ENCODE data around the gene INPP4B. TPM values are rescaled to one million over a fixed set of nuclear protein-coding genes. Genes with fewer than 3 reads are reported as not detected.

Gene INPP4B
- total RNA-seq, 1 donor from 2014 or later: 84.9 TPM

DNA sequence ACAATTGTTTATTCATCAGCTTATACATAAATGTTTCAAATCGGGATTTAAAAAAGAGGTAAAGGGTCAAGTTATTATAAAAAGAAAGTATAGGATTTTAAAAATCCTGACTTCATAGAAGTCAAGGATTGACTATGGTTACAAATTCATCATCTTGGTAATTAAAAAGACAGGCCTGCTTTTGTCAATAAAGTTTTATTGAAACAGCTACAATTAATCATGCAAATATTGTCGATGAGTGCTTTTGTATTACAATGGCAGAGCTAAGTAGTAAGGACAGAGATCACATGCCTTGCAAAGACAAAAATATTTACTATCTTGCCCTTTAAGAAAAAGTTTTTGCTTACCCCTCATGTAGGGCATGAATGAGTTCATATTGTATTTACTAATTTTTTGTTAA lies 614.3 kb downstream of the INPP4B start:
- no peak for DNase-seq (ENCODE audit: low spot score)

DNA sequence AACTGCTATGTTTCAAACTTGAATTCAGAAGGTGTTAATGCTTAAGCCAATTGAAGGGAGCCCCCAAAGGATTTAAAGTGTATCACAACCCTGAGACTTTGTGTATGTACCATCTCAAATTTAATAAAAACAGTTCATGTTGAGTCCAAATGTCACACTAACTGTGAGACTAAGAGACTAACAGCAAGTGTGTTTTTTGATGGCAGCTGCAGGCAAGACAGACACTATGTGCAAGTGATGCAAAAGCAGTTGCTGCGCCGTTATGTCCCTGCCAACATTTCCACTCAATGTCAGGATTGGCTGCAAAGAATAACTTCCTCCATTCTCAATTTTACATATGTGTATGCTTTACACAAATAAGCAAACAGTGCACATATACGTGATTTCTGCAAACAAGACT lies 615.1 kb downstream of the INPP4B start:
- DNase-seq (ENCODE audit: low spot score): no peak

DNA sequence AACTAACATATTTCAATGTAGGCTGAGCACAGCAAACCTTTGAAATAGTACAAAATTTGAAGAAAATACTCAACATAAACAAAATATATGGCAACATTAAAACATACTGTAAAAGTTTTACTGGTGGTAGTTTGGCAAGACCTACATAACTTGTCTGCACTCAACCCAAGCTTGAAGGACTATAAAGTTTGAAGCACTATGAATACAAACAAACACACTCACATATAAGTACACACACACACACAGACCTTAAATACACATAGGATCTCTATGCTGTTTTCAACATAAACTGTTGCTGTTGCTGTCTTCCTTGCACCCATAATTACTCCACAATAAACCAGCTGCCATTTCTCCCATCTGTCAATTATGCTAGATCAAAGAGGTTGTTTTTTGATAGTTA lies 620.1 kb downstream of the INPP4B start:
- no peak for DNase-seq (ENCODE audit: low spot score)

DNA sequence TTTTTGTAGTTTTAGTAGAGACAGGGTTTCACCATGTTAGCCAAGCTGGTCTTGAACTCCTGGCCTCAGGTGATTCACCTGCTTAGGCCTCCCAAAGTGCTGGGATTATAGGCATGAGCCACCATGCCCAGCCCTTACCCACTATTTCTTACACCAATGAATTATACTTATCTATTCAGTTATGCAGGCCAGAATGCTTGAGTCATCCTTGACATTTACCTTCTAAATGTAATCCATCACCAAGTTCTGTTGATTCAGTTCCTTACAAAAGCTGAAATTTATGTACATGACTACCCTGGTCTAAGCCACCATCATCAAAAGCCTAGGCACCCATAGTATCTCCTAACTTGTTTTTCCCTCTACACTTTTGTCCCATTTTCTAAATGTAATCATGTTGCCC lies 624.0 kb downstream of the INPP4B start:
- no peak for DNase-seq (ENCODE audit: low spot score)

DNA sequence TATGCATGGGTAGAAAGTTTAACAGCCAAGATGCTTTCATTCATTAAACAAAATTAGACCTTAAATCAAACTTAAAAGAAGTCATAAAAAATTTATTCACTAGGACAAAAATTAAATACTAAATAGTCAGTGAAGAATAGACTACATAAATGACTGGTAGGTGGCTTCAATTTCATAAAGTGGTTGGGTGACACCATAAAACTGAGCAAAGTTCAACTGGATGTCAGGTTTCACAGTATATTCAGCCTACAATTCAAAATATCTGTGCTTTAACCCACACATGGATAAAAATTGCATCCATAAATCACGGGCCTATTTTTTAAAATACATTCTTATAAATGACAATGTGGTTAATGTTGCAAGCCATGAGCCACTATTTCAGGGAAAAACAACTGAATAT lies 627.4 kb downstream of the INPP4B start:
- no peak for DNase-seq (ENCODE audit: low spot score)

DNA sequence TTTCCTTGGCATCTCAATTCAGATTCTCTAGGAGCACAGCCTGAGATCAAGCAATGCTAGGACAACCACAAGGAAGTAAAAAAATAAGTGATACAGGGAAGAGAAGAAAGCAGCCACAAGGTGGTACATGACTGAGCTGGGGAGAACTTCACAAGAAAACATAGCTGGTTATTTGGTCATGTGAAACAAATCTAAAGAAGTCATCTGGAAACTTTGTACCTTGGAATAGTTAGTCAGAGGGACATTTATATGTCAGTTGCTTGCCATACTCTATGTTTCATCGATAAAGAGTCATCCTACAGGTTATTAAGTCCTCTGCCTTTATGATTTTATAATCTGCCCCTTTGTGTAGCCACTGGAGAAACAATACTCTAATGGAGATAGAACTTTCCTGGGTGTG lies 634.7 kb downstream of the INPP4B start:
- DNase-seq (ENCODE audit: low spot score): no peak

DNA sequence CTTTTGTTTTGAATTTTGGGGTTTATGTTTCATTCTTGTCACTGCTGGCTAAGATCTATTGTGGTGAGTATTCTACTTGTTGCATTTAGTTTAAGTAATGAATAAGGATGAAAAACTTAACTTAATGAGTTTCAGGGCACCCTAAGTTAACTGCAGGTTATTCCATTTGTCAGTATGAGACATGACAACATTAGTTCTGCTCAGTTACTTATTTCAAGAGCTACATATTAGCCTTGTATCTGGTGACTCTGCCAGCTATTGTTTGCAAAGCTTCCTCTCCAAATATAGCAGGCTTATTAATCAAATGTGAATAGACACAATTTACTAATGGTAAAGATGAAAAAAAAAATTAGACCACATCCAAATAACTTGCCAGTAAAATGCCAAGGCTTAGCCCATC lies 642.6 kb downstream of the INPP4B start:
- no peak for DNase-seq (ENCODE audit: low spot score)

DNA sequence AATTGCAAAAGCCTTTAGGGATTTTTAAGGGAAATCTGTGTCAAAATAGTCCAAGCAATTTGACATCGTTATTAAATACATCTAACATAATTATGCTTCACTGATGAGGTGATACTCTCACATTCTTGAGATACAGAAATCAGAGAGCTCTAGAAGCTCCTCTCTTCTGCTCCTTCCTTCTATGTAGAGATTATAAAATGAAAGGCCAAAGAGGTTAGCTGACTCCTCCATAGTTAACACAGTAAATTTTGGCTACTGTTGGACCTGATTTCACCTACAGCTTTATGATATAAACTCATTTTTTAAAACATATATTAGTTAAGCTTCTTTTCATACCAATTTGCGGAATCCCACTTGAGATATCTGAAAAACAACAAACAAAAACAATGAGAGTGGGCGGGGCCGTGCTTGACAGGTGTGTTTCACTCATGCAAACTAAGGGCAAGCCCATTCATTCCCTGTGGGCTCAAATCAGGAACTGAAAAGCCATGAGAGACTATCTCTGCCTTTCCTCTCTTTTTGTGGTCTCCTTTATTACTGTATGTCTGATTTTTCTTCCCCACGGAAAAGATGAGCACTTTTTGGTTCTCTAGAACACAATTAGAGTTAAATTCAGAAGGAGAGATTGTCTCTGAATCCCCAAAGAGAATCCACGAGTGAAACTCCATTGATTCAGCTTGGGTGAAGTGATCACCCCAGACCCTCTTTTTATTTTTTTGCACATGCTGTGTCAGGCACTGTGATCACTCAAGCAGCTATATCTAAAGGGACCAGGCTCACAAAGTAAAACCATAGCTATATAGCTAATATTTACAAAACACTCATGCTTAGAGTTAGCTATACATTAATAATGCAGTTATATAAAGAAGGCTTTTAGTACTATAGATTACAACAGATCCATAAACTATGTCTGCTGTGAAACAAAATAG lies 643.4 kb downstream of the INPP4B start:
- DNase-seq (ENCODE audit: low spot score): no peak

DNA sequence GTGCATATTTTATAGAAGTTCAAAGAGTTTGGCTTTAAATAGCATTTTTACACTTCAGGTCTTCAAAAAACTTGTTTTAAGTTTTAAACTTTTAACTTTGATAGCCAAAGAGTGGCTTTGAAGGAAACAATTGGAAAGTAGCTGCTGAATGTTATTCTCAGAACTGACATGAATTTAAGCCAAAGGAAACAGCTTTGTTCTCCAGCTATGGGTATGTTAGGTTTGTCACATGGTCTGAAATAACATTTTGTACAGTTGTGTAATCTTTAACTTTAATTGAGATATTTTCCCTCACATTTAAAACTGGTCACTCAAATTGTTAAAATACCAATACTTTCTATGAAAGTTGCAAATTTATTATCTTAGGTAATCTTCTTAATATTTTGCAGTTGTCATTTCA lies 645.1 kb downstream of the INPP4B start:
- no peak for DNase-seq (ENCODE audit: low spot score)

DNA sequence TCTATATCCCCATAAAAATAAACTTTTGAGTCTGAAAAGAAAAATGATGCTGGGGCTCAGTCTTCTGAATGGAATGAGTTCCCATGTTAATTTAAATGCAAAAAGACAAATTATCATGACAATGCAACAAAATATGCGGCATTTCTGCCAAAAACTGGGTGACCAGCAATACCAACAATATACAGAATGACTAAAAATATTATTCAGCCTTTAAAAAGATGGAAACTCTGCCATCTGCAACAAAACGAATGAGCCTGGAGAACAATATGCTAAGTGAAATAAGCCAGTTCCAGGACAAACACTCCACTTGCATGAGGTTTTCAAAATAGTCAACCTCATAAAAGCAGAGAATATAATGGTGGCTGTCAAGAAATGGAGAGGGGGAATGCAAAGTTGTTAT lies 651.2 kb downstream of the INPP4B start:
- DNase-seq (ENCODE audit: low spot score): no peak

DNA sequence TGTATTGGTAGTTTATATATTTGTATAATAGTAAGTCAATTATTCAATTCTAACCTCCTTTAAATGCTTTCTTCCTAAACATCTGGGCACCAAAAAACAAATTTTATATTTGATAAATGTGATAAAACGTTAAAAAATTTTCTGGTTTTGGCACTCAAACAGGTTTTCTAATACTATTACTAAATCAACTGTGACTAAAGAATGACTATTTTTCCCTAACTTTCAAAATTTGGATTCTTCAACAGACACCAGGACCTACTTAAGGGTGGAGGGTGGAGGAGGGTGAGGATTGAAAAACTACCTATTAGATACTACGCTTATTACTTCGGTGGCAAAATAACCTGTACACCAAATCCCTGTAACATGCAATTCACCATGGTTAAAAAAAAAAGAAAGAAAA lies 654.2 kb downstream of the INPP4B start:
- DNase-seq (ENCODE audit: low spot score): no peak

DNA sequence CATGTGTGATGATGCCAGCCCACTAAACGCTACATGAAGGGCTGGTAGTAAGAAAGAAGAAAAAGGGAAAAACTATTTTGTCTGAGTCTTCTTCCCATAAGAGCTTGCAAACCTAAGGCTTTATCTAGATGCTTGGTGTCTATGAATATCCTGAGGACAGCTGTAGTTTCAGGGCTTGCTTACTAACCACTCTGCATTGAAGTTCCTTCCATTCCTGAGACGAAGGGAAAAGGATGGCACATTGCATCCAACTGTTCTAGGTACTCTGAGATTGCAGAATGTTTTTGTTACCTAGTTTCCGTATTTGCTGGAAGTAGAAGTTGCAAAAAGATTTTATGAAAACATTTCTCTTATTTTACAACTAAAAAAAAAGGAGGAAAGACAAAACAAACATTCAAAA lies 665.1 kb downstream of the INPP4B start:
- DNase-seq (ENCODE audit: low spot score): no peak

DNA sequence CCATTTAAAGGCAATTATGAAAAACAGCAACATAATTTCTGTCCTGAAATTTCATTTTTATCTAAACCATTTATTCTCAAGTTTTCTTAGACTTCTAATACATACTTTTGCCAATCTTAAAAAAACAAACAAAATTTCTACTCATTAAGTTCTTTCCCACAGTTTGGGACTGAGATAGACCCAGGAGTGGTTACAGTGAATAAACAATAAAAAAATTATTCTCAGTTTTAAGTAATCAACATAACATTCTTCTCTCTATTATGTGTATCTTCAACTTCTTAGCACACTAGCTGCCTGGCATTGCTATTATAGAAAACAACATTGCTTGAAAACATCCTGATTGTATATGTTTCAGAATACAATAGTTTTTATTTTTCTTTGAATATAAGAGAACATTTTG lies 676.9 kb downstream of the INPP4B start:
- DNase-seq (ENCODE audit: low spot score): no peak

DNA sequence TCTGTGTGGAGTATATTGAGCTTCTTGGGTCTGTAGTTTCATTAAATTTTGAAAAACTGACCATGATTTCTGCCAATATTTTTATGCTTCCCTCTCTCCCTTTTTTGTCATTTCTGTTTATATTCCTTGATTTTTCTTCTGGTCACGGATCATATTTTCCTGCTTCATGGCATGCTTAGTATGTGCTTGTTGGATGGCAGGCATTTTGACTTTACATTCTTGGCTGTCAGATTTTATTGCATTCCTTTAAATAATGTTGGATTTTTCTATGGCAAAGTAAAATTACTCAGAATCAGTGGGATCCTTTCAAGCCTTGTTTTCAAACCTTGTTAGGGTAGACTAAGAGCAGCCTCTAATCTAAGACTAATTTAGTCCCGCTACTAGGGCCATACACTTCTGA lies 677.9 kb downstream of the INPP4B start:
- no peak for DNase-seq (ENCODE audit: low spot score)

DNA sequence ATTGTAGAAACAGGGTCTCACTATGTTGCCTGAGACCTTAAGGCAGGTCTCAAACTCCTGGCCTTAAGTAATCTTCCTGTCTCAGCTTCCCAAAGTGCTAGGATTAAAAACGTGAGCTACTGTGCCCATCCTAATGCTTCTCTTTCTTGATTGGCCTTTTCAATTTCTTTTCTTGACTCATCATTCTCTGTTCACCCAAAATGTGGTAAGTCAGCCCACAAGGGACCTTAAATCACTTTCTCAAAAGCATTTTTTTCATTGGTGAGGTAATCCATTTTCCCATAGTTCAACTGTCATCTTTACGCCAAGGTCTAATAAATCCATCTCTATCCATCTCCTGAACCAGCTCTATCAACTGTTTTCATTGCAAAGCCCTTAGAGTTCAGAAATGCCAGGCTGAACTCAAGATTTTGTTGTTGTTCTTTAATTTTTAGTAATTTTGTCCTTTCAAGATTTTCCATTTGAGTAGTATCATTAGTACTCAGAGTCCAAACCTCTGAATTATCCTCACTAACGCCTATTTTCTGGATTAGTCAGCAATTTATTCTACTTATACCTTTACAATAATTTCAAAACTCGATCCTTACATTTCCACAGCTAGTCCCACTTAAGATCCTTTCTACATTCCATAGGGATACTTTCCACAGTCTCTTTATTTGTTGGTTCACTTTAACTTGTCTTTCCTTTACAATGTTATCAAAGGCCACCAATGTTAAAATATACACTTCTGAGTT lies 681.2 kb downstream of the INPP4B start:
- DNase-seq (ENCODE audit: low spot score): no peak

DNA sequence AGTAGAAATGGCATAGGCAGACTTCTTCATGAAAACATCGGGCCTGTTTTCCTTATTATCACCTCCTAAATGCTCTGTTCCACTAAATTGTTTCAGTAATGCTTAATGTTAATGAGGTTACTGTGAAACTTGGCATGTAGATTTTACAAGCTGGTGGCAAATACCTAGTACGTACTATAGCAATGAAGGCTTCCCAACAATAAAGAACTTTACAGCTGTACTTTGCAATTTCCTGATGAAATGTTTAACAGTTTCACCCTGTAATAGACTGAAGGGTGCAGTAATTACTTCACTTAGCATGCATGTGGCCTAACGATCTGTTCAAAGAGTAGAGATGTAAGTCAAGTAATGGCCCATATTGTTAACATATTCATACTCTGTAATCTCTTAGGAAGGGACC lies 685.0 kb downstream of the INPP4B start:
- no peak for DNase-seq (ENCODE audit: low spot score)

DNA sequence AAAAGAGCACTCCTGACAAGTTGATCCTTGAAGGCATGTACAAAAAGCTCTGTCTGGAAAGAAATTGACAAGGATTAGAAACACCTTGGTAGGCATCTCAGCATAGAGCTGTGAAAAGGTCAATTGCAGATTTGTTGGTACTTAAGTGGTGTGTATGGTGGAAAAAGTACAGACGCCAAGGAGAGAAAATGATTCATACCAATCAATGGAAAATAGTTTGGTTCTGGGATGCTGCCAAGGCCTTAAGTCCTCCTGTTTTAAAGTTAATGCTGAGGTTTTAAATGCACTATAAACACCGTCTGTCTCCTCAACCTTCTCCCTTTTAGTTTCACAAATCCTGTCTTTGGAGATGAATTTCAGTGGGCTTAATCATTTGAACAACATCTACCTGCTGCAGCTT lies 685.6 kb downstream of the INPP4B start:
- DNase-seq (ENCODE audit: low spot score): no peak

DNA sequence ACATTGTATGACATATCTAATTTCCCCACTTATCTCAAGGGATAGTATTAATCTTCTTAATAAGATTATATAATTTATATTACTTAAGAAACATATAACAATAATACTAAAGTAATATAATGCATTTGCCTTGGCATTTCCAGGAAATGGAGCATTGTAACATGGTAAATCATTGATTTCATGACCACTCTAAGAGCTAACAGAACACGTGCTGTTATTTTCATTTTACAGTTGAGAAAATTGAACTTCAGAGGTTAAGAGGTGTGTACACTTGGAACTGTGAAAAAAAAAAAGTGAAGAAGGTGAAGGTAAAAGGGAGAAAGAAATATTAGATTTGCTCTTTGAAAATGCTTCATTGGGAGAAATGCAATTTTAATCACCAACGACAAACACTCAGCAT lies 687.1 kb downstream of the INPP4B start:
- no peak for DNase-seq (ENCODE audit: low spot score)

DNA sequence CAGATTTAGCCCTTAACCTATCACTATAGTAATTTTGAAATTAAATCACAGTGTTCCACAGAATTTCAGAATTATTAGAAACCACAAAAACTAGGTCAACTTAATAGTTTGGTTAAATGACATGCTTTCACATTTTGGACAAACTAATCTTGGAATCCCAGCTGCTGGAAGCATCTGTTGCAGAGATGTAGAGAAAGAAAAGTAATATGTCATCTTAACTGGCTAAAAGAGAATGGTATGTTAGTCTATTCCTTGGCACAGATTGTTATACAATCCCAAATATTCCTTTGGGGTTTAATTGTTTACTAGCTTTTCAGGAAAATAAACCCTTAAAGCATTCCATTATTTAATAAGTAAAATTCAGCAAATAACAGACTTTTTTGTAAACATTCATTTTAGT lies 689.8 kb downstream of the INPP4B start:
- DNase-seq (ENCODE audit: low spot score): no peak

DNA sequence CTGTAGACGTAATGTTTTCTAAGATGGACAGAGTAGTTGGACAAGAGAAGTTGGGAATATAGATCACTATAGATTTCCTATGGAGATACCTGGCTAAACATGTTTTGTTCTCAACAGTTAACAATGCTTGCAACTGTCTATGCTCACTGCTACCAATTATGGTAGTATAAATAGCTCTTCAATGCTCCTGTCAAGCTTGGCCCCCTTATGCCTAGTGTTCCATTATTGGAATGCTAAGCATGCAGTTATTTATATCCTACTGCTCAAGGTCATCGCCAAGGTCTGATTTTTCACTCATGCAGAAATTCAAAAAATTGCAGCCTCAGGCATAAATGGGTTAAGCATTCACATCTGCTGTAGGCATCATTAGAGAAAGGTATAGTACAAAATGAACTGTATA lies 690.8 kb downstream of the INPP4B start:
- DNase-seq (ENCODE audit: low spot score): no peak

DNA sequence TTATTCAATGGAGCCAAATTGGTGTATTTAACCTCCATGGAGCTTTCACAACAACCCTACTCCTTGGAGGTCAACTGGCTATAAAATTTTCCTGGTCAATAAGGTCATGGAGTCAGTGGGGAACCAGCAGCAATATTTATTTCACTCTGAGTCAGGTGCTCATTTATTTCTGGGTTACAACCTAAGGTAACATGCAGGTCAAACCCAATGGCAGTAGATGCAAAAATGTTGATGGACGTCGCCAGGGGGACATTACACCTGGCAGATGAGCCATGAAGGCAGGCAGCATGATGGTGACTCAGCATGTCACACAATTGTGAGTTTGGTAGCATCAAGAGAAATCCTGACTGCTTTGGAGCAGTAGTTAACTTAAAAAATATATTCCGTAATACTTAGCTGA lies 695.6 kb downstream of the INPP4B start:
- DNase-seq (ENCODE audit: low spot score): no peak

DNA sequence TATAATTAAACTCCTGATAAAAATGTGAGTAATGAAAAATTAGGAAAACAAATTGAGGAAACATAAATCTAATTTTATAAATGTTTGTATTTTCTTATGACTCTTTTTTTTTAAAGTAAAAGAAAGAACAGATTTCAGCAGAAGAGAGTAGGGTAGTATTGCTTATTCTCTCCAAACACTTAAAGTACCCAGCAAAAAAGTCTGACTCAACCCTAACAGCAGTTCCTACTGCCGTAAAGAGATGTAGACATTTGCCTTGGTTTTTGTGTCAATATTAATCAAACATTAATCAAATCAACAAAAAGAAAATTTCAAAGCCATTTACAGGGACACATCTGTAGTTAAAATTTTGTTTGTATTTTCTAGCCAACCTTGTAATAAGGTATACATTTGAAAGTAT lies 701.3 kb downstream of the INPP4B start:
- DNase-seq (ENCODE audit: low spot score): no peak

DNA sequence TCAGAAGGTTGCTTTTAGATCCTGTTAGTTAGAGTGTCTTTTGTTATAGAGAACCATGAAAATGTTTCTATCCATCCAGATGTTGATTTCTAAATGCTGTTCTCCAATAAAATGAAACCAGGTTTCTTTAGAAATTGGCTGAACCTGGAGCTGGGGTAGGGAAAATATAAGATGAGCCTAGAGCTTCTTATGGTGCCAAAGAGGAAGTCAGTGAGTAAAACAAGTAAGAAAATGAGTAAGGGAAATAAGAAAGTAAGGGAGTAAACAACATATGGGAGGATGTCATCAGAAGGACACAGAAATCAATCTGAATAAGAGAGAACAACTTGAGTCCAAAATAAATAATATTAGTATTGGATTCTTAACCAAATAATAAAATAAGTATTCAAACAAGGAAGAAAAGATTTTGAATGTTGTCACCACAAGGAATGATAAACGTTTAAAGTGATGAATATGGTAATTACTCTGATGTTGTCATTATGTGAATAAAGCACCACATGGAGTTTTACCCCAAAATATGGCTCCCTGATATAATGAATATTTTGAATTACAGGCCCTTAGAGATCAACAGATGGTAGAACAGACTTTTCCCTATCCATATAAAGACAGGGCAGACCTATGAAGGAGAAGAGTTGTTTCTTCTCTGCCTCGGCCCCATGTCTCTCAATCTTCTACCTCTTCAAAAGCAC lies 703.6 kb downstream of the INPP4B start:
- DNase-seq (ENCODE audit: low spot score): no peak
